ENCODE data around the gene TMEM185B.
"Not testable (repeated sequence)": the region's sequence is repeated elsewhere in the genome, so short reads cannot be mapped to it uniquely, and the experiment has no call there.

Gene TMEM185B

DNA sequence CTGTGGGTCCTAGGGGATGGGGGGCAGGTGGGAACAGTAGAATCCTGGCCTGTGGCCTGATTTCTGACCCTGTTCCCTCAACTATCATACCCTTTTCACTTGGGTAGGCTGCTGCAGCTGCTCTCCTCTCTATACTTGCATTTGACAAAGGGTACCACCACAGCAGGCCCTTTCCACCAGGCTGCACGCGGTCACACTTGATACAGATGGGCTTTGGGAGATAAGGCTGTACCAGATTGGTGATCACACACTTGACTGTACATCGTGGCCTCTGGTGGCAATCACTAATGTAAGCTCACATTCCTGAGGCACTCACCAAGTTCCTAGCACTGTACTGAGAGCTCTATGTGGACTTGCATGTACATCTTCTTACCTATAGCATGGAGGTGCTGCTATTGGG is 27.9 kb upstream of the TMEM185B start:
- no peak for DNase-seq

GRCh38 chr2:120250640-120251039 is 27.4 kb upstream of the TMEM185B start:
- no peak for DNase-seq

GRCh38 chr2:120247851-120248250 is 24.7 kb upstream of the TMEM185B start:
- no peak for DNase-seq

DNA sequence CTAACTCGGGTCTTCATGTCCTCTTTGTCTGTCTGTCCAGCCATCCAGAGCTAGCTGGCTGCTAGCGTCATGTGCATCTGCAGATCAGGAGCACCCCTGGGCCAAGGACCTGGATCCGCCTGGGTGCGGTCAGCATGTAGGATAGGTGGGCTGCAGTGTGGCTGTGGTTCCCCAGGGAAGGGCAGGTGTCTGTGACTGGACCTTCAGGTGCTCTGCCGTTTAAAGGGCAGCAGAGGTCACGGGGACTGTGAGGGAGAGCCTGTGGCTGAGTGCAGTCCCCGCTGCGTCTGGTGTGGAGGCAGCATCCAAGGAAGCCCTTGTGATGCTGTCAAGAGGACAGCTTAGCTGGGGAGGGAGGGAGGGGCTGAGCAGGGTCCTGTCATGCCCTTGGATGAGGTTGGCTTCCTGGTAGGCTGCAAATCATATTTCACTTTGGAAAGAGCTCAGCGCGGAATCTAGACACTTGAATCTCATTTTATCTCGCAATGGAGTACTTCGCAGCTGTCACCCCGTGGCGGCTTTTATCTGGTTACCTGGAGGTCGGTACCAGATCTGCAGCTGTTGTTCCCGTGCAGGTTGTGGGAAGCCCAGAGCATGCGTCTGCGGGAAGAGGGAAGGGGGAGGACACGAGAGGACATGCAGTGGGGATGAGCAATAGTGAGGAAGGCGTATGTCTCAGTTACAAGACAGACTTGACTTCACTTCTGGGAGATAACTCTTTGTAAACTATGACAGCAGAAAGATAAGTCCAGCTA is 23.5 kb upstream of the TMEM185B start:
- DNase-seq, result no peak

DNA sequence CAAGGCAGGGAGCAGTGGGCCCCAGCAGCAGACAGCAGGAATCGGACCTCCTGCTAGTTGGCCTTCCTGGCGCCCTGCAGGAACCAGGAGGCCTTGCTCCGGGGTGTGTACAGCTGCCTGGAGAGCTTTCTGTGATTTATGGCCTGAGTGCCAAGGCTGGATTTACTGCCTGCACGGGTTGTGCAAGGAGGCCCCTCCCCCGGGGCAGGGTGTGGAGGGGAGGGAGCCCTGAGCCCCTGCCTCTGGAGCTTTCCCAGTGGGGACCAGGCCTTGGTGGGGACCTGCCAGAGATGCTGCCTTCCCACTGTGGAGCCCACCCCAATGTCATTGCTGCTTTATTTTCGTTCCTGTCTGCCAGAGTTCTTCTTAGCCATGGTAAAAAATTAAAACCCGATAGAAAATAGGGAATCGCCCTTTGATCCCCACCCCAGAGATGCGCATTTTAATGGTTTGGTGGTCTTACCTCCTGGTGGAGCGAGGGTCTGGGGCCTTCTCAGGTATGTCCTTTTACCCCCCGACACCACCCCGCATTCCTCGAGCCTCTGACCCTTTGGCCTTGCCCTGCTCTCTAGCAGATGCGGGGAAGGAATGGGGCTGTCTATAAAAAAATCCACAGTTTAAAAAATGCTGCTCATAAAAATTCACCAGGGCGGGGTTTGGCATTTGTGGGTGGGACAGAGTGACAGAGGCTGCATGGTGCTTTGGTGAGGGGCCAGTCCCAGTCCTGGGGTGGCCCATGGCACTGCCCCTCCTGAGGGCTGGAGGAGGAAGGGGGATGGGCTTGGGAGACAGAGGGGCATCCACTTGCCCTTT is 22.5 kb upstream of the TMEM185B start:
- DNase-seq, result no peak

DNA sequence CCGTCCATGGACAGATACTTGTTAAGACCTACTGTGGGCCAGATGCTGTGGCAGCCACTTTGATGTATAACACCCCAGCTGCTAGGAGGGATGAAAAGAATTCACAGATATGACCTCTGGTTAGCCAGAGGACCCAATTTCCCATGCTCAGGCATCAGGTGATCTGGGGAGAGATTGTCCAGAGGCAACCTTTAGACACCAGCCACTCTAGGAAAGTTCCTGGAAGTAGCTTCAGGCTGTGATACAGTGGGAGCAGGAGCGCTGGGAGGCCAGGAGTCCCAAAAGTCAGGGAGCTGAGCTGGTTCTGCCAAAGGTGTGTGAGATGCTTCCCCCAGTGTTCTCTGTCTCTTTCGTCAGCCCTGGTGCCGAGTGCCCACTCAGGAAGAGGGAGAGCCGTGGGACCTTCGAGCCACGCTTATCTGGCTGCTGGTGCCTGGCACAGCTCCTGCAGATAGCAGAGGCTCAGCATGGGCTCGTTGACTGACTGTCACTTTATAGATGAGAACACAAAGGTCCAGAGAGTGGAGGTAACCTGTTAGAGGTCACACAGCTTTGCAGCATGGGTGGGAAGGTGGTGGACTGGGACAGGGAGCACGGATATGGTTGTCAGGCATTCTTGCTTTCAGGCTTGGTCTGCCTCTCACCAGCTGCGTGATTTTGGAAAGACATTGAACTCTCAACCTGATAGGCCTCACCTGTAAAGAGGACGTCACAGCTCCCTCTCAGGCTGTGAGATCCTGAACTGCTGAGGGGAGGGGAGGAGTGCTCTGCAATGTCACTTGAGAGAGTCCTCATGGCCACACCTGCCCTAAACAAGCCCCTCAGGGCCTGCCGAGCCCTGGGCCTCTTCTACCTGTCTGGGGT is 21.7 kb upstream of the TMEM185B start:
- DNase-seq, result no peak

DNA sequence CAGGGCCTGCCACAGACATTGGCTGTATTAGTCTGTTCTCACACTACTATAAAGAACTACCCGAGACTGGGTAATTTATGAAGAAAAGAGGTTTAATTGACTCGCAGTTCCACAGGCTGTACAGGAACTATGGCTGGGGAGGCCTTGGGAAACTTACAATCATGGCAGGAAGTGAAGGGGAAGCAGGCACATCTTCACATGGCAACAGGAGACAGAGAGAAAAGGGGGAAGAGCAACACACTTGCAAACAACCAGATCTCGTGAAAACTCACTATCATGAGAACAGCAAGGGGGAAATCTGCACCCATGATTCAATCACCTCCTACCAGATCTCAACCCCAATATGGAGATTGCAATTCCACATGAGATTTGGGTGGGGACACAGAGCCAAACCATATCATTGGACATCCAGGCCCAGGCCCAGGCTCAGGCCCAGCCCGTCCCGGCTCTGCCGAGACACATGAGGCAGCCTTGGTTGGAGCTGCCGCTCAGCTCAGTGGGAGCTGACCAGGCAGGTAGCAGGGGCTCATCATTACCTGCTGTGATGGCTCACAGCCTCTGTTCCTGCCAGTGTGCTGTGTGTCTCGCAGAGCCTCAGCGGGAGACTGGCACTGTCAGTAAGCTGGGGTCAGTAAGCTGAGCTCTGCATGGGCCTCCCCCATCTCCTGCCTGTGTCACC is 20.8 kb upstream of the TMEM185B start:
- no peak for DNase-seq

DNA sequence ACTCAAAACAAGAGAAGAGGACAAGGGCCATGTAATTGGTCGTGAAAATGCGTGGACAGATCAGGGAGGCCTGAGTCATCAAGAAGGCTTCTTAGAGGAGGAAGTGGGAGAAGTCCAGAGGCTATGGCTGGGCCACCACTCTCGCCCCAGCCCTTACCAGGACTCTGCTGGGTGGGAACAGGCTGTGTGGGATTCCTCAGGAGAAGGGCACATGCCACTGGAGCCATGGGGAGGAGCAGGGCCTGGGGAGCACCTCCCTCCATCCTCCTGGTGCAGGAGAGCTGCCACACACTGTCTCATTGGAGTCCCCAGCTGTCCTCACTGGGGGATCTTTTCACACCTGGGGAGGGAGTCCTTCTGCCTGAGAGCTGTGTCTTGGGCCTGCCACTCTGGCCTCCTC is 20.0 kb upstream of the TMEM185B start:
- no peak for DNase-seq

DNA sequence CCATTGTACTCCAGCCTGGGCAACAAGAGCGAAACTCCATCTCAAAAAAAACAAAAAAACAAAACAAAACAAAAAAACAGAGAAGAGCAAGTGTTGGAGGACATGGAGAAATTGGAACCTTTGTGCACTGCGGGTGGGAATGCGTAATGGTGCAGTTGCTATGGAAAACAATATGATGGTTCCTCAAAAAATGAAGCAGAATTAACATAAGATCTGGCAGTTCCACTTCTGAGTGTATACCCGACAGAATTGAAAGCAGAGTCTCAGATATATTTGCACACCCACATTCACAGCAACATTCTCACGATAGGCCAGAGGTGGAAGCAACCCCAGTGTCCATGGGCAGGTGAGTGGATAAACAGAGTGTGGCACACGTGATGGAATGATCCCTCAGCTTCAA is 18.5 kb upstream of the TMEM185B start:
- DNase-seq, result no peak

GRCh38 chr2:120240901-120241429 is 17.8 kb upstream of the TMEM185B start:
- no peak for DNase-seq

DNA sequence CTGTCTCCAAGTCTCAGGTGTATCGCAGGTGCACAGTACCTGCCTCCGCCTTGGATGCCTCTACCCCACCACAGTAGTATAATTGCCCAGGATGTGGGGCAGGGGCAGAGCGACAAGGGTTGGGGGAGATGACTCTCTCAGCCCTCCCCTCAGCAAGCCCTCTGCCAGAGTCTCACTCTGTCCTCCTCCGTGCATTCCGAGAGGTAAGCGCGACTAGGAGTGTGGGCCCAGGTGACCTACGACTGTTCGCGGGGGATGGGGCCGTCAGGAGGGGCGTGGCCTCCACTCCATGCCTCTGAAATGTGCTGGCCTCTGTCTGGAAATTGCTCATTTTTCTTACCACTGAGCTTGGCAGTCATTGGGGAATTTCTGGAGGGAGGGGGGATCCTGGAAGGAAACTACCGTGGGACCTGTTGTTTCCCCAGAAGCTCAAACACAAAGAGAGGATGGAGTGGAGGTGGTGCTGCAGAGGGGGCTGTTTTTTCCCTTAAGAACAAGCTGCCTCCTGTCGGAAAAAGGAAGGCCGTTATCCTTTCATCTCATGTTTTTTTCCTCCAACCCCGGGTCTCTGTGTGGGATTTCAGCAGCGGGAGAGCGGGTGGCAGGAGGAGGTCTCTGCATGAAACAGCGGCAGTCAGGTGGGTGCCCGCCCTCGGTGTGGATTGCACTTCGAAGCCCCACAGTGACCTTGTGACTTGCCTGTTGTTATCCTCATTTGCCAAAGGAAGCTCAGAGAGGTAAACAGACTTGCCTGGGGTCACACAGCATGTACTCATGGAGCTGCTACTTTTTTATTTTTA is 16.5 kb upstream of the TMEM185B start:
- DNase-seq, result peak; percentile 30

GRCh38 chr2:120238728-120239487 is 15.7 kb upstream of the TMEM185B start:
- peak; percentile 47 for DNase-seq

DNA sequence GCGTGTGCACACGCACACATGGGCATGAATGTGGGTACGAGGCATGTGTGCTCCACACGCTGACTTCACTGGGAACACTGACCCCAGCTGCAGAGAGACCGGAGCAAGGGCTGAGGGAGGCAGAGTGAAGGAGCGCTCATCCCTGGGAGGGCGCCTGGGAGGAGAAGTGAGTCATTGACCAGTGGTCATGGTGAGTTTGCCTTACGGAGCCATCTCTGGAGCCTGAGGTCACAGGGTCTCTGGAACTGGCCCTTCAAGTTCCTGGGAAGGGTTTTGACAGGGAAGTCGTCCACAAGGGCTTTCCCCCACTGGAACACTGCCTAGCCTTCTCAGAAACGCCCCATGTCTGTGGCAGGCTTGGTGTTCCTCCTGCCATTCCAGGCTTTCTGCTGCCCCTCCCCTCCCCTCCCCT is 14.3 kb upstream of the TMEM185B start:
- peak; percentile 8 for DNase-seq

DNA sequence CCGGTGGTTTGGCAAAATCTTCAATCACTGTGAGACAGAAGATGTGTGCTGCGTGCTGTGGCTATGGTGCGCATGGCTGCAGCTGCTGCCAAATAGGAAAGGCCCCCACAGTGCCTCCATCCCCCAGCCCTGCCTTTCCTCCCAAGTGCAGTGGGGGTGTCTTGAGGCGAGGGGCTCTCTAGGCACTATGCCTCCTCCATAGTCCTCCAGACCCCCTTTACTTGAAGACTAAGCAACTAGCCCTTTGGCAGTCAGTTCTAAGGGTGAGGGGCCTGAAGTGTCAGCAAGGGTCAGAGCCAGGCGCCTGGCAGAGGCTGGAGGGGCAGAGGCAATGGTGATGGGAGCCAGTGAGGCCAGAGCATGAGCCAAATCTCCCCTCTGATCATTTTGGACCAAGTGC is 13.6 kb upstream of the TMEM185B start:
- DNase-seq, result no peak

DNA sequence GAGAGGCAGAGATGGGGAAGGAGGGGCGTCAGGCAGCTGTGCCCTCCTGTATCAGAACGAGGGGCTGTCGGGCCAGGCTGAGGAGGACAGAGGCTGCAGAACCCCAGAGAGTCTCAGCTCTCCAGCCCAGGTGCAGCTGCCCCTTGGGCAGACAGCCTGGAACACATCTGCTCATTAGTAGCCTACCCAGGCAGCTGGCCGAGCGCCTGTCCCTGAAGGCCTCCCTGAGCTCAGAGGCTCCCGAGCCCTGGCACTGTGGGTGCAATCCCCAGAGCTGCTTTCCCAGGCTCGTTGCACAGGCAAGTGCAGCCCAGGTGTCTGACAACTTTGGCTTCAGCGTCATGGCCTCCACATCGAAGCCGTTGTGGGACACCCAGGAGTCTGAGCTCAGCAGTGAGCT is 13.1 kb upstream of the TMEM185B start:
- DNase-seq, result no peak

DNA sequence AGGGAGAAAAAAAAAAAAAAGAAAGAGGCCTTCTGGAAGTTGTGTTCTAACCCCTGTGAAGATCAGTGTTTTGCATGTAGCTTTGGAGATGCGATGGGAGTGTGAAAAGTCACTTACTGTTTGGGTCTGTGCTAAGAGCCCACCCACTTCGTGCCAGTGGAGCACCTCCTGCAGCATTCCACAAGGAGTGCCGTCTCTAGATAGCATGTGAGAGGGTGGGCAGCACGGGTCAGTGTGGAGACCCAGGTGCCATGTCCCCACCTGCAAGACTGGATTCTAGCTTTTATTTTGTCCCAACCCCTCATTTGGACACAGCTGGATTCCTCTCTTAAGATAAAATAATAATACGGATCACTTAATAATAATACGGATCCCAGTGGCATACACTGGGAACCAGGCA is 12.5 kb upstream of the TMEM185B start:
- no peak for DNase-seq

DNA sequence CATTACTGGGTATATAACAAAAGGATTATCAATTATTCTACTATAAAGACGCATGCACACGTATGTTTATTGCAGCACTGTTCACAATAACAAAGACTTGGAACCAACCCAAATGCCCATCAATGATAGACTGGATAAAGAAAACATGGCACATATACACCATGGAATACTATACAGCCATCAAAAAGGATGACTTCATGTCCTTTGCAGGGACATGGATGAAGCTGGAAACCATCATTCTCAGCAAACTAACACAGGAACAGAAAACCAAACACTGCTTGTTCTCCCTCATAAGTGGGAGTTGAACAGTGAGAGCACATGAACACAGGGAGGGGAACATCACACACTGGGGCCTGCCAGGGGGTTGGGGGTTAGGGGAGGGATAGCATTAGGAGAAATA is 12.0 kb upstream of the TMEM185B start:
- not testable (repeated sequence) for DNase-seq

GRCh38 chr2:120233292-120233691 is 10.1 kb upstream of the TMEM185B start:
- DNase-seq, result no peak

DNA sequence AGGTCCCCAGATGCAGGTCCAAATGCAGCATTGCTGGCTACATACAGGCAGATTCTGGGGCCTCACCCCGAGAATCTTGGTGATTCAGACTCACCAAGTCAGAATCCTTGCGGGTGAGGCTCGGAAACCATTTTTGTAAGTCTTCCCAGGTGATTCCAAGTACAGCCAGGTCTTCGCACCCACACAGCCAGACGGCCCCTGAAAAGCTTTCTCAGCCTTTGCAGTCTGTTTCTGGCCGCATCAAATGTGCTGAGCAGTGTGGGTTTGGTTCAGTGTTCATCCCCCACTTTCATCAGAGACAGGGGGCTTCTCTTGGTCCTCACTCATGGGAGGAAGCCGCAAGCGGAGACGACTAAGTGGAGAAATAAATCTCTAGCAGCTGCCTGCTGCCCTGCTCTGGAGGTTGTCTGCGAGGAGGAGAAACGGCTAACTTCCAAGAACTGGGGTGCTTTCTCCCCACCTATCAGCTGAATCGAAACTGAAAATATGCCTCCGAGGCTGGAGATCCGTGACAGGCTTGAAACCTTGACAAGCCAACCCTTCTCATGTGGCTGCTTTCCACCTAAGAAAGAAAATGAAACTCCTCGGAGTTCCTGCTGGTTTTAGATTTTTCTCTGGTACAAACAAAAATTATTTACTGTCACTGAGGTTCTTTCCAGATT is 8.9 kb upstream of the TMEM185B start:
- DNase-seq, result no peak

DNA sequence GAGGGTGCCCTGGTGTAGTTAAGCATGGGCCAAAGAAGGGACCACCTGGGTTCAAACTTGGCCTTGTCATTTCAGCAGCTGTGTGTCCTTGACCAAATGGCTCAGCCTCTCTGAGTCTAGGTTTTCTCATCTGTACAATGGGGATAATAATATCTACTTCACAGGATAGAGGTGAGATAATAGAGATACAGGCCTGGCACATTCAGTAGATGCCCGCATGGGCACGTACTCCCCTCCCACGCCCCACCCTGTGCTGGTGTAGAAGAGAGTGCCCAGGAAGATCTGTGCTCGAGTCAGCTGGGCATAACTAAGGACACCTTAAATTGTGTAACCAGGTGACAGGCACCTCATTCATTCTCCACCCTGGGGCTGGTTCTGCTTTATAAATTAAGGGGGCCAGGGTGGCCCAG is 8.4 kb upstream of the TMEM185B start:
- DNase-seq, result no peak
